Activated effector memory CD4-positive, alpha-beta T cell treated with Interleukin-2 at 50 U/mL for 16 hours (primary cell): ENCODE data around the gene UBE2O.
"Not testable (repeated sequence)": the region's sequence is repeated elsewhere in the genome, so short reads cannot be mapped to it uniquely, and the experiment has no call there.

Source experiments
- DNase-seq: peaks from one replicate; pipeline ENCODE4 v3.0.0-alpha.2; 2020

UBE2O gene

GRCh38 chr17:76367642-76368041 is 85.3 kb downstream of the UBE2O start:
- no peak for DNase-seq

GRCh38 chr17:76366247-76366646 is 86.7 kb downstream of the UBE2O start:
- DNase-seq: no peak

GRCh38 chr17:76365256-76365903 is 87.6 kb downstream of the UBE2O start:
- no peak for DNase-seq

- no peak for DNase-seq
Measured at GRCh38 chr17:76363107-76363842, 89.7 kb downstream of the UBE2O start.

GRCh38 chr17:76360461-76360860 is 92.5 kb downstream of the UBE2O start:
- no peak for DNase-seq

- not testable (repeated sequence) for DNase-seq
Measured at GRCh38 chr17:76359776-76360175, 93.2 kb downstream of the UBE2O start.

- no peak for DNase-seq
Measured at GRCh38 chr17:76359375-76359774, 93.6 kb downstream of the UBE2O start.

- no peak for DNase-seq
Measured at GRCh38 chr17:76357597-76358158, 95.3 kb downstream of the UBE2O start.

- DNase-seq: no peak
Measured at GRCh38 chr17:76356803-76357456, 96.0 kb downstream of the UBE2O start.

GRCh38 chr17:76354747-76355310 is 98.1 kb downstream of the UBE2O start:
- DNase-seq: no peak

- no peak for DNase-seq
Measured at GRCh38 chr17:76354317-76354729, 98.6 kb downstream of the UBE2O start.

GRCh38 chr17:76353599-76354316 is 99.2 kb downstream of the UBE2O start, which contains the start of gene PRPSAP1:
Gene PRPSAP1, minus strand, starts transcription at chr17:76353916. Its CDS starts 213 bp downstream, at chr17:76353703.
- DNase-seq: peak; percentile 80

- no peak for DNase-seq
Measured at GRCh38 chr17:76353004-76353598, 99.9 kb downstream of the UBE2O start.

- DNase-seq: no peak
Measured at GRCh38 chr17:76351526-76352071, 101.4 kb downstream of the UBE2O start.

- no peak for DNase-seq
Measured at GRCh38 chr17:76350463-76350862, 102.5 kb downstream of the UBE2O start.

GRCh38 chr17:76346936-76347335 is 106.0 kb downstream of the UBE2O start:
- DNase-seq: not testable (repeated sequence)

- no peak for DNase-seq
Measured at GRCh38 chr17:76345377-76345974, 107.5 kb downstream of the UBE2O start.

GRCh38 chr17:76343106-76343505 is 109.8 kb downstream of the UBE2O start:
- no peak for DNase-seq

GRCh38 chr17:76341301-76341700 is 111.7 kb downstream of the UBE2O start:
- DNase-seq: no peak
